HL-60 (cell line): Measurements from ENCODE around the gene GASK1A.

Experiments used
- GABPA ChIP-seq: IDR thresholded peaks from 2 replicates; pipeline ENCODE4 v1.6.1; 2012; ENCODE audit warnings: low read depth
- POLR2AphosphoS5 ChIP-seq: IDR thresholded peaks from 2 replicates; pipeline ENCODE4 v1.6.1; 2012; ENCODE audit warnings: low read depth
- TF ChIP-seq, protein P1 (sequence below): IDR thresholded peaks from one replicate; pipeline ENCODE4 v1.5.1; 2011; ENCODE audit warnings: low read length, control low read depth, inconsistent platforms; ENCODE audit not compliant: insufficient read depth
- TF ChIP-seq, protein P2 (sequence below): IDR thresholded peaks from 2 replicates; pipeline ENCODE4 v1.6.1; 2012; ENCODE audit warnings: low read depth; ENCODE audit not compliant: insufficient replicate concordance

DNA sequence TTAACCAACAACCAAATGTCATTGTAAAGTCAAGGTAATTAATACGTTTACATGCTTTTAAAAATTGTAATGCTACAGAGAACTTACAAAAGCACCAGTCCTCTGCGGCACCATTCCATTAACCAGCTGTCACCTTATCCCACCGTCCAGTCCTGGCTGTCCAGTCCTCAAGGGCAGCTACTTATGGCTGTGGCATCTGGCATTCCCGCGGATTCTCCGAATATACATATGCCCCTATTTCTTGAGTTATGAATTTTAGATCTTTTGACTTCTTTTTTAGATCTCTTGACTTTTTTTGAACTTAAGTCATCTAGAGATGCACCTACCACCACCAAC, 127.2 kb downstream of the GASK1A start:
- TF ChIP-seq, protein P1, sequence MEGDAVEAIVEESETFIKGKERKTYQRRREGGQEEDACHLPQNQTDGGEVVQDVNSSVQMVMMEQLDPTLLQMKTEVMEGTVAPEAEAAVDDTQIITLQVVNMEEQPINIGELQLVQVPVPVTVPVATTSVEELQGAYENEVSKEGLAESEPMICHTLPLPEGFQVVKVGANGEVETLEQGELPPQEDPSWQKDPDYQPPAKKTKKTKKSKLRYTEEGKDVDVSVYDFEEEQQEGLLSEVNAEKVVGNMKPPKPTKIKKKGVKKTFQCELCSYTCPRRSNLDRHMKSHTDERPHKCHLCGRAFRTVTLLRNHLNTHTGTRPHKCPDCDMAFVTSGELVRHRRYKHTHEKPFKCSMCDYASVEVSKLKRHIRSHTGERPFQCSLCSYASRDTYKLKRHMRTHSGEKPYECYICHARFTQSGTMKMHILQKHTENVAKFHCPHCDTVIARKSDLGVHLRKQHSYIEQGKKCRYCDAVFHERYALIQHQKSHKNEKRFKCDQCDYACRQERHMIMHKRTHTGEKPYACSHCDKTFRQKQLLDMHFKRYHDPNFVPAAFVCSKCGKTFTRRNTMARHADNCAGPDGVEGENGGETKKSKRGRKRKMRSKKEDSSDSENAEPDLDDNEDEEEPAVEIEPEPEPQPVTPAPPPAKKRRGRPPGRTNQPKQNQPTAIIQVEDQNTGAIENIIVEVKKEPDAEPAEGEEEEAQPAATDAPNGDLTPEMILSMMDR, result no peak
- TF ChIP-seq, protein P2, sequence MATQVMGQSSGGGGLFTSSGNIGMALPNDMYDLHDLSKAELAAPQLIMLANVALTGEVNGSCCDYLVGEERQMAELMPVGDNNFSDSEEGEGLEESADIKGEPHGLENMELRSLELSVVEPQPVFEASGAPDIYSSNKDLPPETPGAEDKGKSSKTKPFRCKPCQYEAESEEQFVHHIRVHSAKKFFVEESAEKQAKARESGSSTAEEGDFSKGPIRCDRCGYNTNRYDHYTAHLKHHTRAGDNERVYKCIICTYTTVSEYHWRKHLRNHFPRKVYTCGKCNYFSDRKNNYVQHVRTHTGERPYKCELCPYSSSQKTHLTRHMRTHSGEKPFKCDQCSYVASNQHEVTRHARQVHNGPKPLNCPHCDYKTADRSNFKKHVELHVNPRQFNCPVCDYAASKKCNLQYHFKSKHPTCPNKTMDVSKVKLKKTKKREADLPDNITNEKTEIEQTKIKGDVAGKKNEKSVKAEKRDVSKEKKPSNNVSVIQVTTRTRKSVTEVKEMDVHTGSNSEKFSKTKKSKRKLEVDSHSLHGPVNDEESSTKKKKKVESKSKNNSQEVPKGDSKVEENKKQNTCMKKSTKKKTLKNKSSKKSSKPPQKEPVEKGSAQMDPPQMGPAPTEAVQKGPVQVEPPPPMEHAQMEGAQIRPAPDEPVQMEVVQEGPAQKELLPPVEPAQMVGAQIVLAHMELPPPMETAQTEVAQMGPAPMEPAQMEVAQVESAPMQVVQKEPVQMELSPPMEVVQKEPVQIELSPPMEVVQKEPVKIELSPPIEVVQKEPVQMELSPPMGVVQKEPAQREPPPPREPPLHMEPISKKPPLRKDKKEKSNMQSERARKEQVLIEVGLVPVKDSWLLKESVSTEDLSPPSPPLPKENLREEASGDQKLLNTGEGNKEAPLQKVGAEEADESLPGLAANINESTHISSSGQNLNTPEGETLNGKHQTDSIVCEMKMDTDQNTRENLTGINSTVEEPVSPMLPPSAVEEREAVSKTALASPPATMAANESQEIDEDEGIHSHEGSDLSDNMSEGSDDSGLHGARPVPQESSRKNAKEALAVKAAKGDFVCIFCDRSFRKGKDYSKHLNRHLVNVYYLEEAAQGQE, result no peak
- TF ChIP-seq POLR2AphosphoS5 (no peak), GABPA (no peak)
